GM12878 (cell line): Measurements from ENCODE around the gene CLEC4M. TPM values are rescaled to one million over a fixed set of nuclear protein-coding genes. Genes with fewer than 3 reads are reported as not detected.

Experiments
- ATAC-seq: fragments of 200-7000 bp; cut with Tn5 transposase; 3 replicates; pipeline ENCODE4 v1.9.1; 2020; ENCODE audit warnings: mild to moderate bottlenecking, moderate library complexity
- BruUV-seq: library from RNA; stranded (reverse); fragments of 400-500 nt; replicated peaks from 2 replicates; lab custom pipeline; 2021; lab: Mats Ljungman, UMichigan
- CTCF ChIA-PET: fragments of 300-600 bp; sonication (Branson Sonifier 250); formaldehyde crosslinking; extraction: SDS; loops from one replicate; lab custom pipeline; 2021; ENCODE audit warnings: inconsistent platforms; lab: Yijun Ruan, JAX
- POLR2A ChIA-PET: fragments of 350-600 bp; formaldehyde crosslinking; extraction: SDS; loops from one replicate; lab custom pipeline; 2021; ENCODE audit warnings: inconsistent platforms; lab: Charles Lee
- RAD21 ChIA-PET: fragments of 300-600 bp; sonication (Branson Sonifier 250); formaldehyde crosslinking; loops from one replicate; lab custom pipeline; 2023; ENCODE audit warnings: antibody characterized with exemption; ENCODE audit not compliant: unreplicated experiment; lab: Charles Lee
- SMC1A ChIA-PET: fragments of 300-600 bp; sonication (Branson Sonifier 250); formaldehyde crosslinking; loops from one replicate; lab custom pipeline; 2023; ENCODE audit not compliant: unreplicated experiment, uncharacterized antibody; lab: Charles Lee
- DNase-seq: peaks from one replicate; pipeline ENCODE4 v3.0.0-alpha.2; 2011; ENCODE audit warnings: low read depth, low spot score
- FAIRE-seq: peaks from 3 replicates; lab custom pipeline; 2011; peaks lifted over from hg19 to GRCh38; lab: Jason Lieb, UNC
- H2AFZ ChIP-seq: 2 replicates; pipeline ENCODE4 v1.6.0; 2011; ENCODE audit warnings: low read depth, low read length, control low read depth; ENCODE audit not compliant: control insufficient read depth
- H3K27ac ChIP-seq: 2 replicates; pipeline ENCODE4 v1.5.1; 2011; ENCODE audit warnings: control low read depth; ENCODE audit not compliant: control insufficient read depth, insufficient read depth
- H3K27me3 ChIP-seq, 2 experiments: replicated peaks in 1 of 2; 2 replicates each; pipeline versions ENCODE4 v1.6.0 to v1.6.1; 2011; ENCODE audit warnings: low read length in 1 of 2; ENCODE audit not compliant: control insufficient read depth in 2 of 2, insufficient read depth in 2 of 2
- H3K36me3 ChIP-seq, 2 experiments: 2 replicates each; pipeline ENCODE4 v1.5.1; 2011; ENCODE audit warnings: low read length in 1 of 2; ENCODE audit not compliant: control insufficient read depth in 2 of 2, insufficient read depth in 2 of 2
- H3K4me1 ChIP-seq: 2 replicates; pipeline ENCODE4 v1.6.1; 2011; ENCODE audit warnings: mild to moderate bottlenecking, low read length, moderate library complexity, mixed read lengths; ENCODE audit not compliant: control insufficient read depth, insufficient read depth
- H3K4me2 ChIP-seq: 2 replicates; pipeline ENCODE4 v1.6.0; 2011; ENCODE audit warnings: control low read depth; ENCODE audit not compliant: control insufficient read depth, insufficient read depth
- H3K4me3 ChIP-seq: fragments of 200-600 bp; sonication (generic); 2 replicates; pipeline ENCODE4 v1.5.1; 2016
- H3K79me2 ChIP-seq: 2 replicates; pipeline ENCODE4 v1.6.0; 2011; ENCODE audit warnings: low read length; ENCODE audit not compliant: control insufficient read depth, insufficient read depth
- H3K9ac ChIP-seq: 2 replicates; pipeline ENCODE4 v1.8.0; 2011; ENCODE audit warnings: low read length, control low read depth, mixed read lengths; ENCODE audit not compliant: control insufficient read depth, insufficient read depth
- H3K9me3 ChIP-seq: replicated peaks from 3 replicates; pipeline ENCODE4 v1.5.1; 2011; ENCODE audit warnings: mild to moderate bottlenecking, low read length; ENCODE audit not compliant: control insufficient read depth, insufficient read depth
- H4K20me1 ChIP-seq: 2 replicates; pipeline ENCODE4 v1.6.0; 2011; ENCODE audit not compliant: control insufficient read depth, insufficient read depth
- BHLHE40 ChIP-seq, 2 experiments: fragments of 450-650 bp in 1 of 2; IDR thresholded peaks; 2 replicates each; pipeline ENCODE4 v1.6.1; 2011 to 2017; ENCODE audit warnings: low read depth in 2 of 2, borderline replicate concordance in 1 of 2, improper control_type of control experiment in 1 of 2, low read length in 1 of 2, mild to moderate bottlenecking in 1 of 2
- CREM ChIP-seq: IDR thresholded peaks from 2 replicates; pipeline ENCODE4 v1.6.1; 2014; ENCODE audit warnings: antibody characterized with exemption, low read depth
- GABPA ChIP-seq: IDR thresholded peaks from 2 replicates; pipeline ENCODE4 v1.6.1; 2014; ENCODE audit warnings: antibody characterized with exemption, low read depth, mild to moderate bottlenecking, inconsistent platforms
- NFIC ChIP-seq: IDR thresholded peaks from 2 replicates; pipeline ENCODE4 v1.6.1; 2012; ENCODE audit warnings: low read depth, mild to moderate bottlenecking, inconsistent platforms, low read length, moderate library complexity
- PAX5 ChIP-seq: IDR thresholded peaks from 2 replicates; pipeline ENCODE4 v1.6.1; 2011; ENCODE audit warnings: low read depth, low read length, borderline replicate concordance
- ZNF384 ChIP-seq: IDR thresholded peaks from 2 replicates; pipeline ENCODE4 v1.6.1; 2012; ENCODE audit warnings: low read depth, mild to moderate bottlenecking, low read length, improper control_type of control experiment, borderline replicate concordance
- WGBS: methylation state at CpG from one replicate; pipeline ENCODE4 v1.1.6; 2016; ENCODE audit warnings: low lambda C conversion rate; ENCODE audit not compliant: insufficient replicate concordance, insufficient coverage; ENCODE audit errors: missing lambda C conversion rate; 5-methylcytosine and 5-hydroxymethylcytosine counted together
- in situ Hi-C: fragments of 300-500 bp; cut with MboI; formaldehyde crosslinking; loops from 9 replicates; pipeline ENCODE4 v1.14.3; 2018; ENCODE audit warnings: mixed read lengths
- intact Hi-C: fragments of 100-400 bp; cut with micrococcal nuclease; formaldehyde crosslinking; loops from one replicate; pipeline ENCODE4 v1.14.2; 2022; ENCODE audit not compliant: unreplicated experiment
- polyA plus RNA-seq, 11 experiments: library from polyadenylated mRNA; depleted of rRNA in 4 of 11; unstranded in 6 of 11; stranded (reverse) in 5 of 11; fragments of >200 nt; fragmentation: Nextera tagmentation in 4 of 11; fragmentation: Illumina TruSeq in 1 of 11; extraction: Ambion mirVana in 4 of 11; extraction: Trizol in 1 of 11; gene quantifications; 1 replicate in 1 of 11; 2 replicates in 10 of 11; pipeline versions ENCODE4 v1.2.1 to v1.2.3, GENCODE V29; 2011 to 2016; ENCODE audit warnings: inconsistent platforms in 2 of 11, missing spikeins in 2 of 11, low read depth in 1 of 11
- total RNA-seq, 4 experiments: library from RNA; depleted of rRNA in 3 of 4; stranded (reverse); fragments of >200 nt in 3 of 4; fragmentation: Illumina TruSeq in 1 of 4; extraction: Trizol in 1 of 4; gene quantifications; 2 replicates each; pipeline versions ENCODE4 v1.2.1 to v1.2.3, GENCODE V29; 2013 to 2021
- TF ChIP-seq, protein P1 (sequence below): IDR thresholded peaks from 2 replicates; pipeline ENCODE4 v1.6.1; 2011; ENCODE audit warnings: borderline replicate concordance, low read depth, mild to moderate bottlenecking, moderate library complexity, low read length; ENCODE audit not compliant: insufficient read depth, poor library complexity, severe bottlenecking
- TF ChIP-seq, protein P2 (sequence below): fragments of 450-650 bp; IDR thresholded peaks from 2 replicates; pipeline ENCODE4 v1.6.1; 2017; ENCODE audit warnings: antibody characterized with exemption, mild to moderate bottlenecking, moderate library complexity
- TF ChIP-seq, protein P3 (sequence below): fragments of 450-650 bp; formaldehyde crosslinking; IDR thresholded peaks from 2 replicates; pipeline ENCODE4 v1.4.0; 2022; ENCODE audit warnings: mild to moderate bottlenecking, moderate library complexity
- TF ChIP-seq, protein P4 (sequence below): fragments of 150-350 bp; IDR thresholded peaks from 2 replicates; pipeline ENCODE4 v1.6.1; 2016; ENCODE audit warnings: low read depth, low read length

CLEC4M gene
- total and polyA plus RNA-seq, 10 of the 15 experiments (the other 5 are each of a cell fraction or from before 2014, with no cell fraction given), result 0.11 to 0.42 (median 0.25) TPM; not detected in 1

DNA sequence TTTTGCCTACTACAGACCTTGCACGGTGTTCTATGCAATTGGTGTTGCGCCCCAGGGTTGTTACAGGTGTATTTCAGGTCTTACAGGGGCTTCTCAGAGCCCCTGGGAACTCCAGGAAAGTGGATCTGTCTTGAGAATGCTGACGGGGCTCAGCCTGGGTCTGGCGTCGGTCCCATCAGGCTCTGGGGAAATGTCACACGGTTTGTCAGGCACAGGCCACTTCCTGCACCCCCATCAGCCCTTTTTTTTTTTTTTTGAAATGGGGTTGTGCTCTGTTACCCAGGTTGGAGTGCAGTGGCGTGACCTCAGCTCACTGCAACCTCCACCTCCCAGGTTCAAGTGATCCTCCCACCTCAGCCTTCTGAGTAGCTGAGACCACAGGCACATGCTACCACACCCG is 44.4 kb upstream of the CLEC4M start:
- no peak overlapping the region for H3K4me3 ChIP-seq
- ChIA-PET RAD21 (interaction anchor here (0.8 to 1.3 kb wide), 2 partner anchors 9 to 22 kb away, joined by 3 to 4 read pairs; no protein-coding TSS in a partner anchor), SMC1A (interaction anchor here (0.9 kb wide), 1 partner anchor 20 kb away, joined by 4 read pairs; no protein-coding TSS in a partner anchor), POLR2A (interaction anchor here (0.6 to 1.0 kb wide), 2 partner anchors 18 to 617 kb away, joined by 3 to 5 read pairs; no protein-coding TSS in a partner anchor), CTCF (interaction anchor here (1.7 kb wide), 1 partner anchor 151 kb away, joined by 4 read pairs; no protein-coding TSS in a partner anchor)
- no peak for DNase-seq
- BruUV-seq, result no TSS peak
- intact Hi-C loops (loop anchor here (1.0 kb wide), 1 partner anchor 25 kb away; no protein-coding TSS in a partner anchor), in situ Hi-C loops (no loop called here)
- no peaks in the 10 kb centered on the region for H3K36me3 ChIP-seq
- peak overlapping the region; percentile 59 for H2AFZ ChIP-seq
- no peaks in the 10 kb centered on the region for H4K20me1 ChIP-seq
- no peaks in the 10 kb centered on the region for H3K27me3 ChIP-seq
- peaks cover 8% of the 10 kb centered on the region; the same call in 2 of the 3 replicates for H3K9me3 ChIP-seq
- 14% methylated on average over 7 of the region's 8 CpGs for WGBS
- H3K4me1 ChIP-seq, result peaks cover 21% of the 10 kb centered on the region
- H3K9ac ChIP-seq, result peak overlapping the region; percentile 43; the same call in 1 of the 2 replicates
- ATAC-seq, result peak; percentile 50
- peak overlapping the region; percentile 76 for H3K27ac ChIP-seq
- H3K79me2 ChIP-seq, result no peaks in the 10 kb centered on the region
- FAIRE-seq, result no peak
- H3K4me2 ChIP-seq, result no peak overlapping the region; the same call in 1 of the 2 replicates
- TF ChIP-seq BHLHE40 (IDR thresholded peaks at IDR 0.05; ENCODE audit: borderline replicate concordance in 1 of 2, low read depth in 2 of 2, low read length in 1 of 2) (peak in 1 of 2 experiments; percentile 29; a peak in 1 of 4 replicates), NFIC (0 out of 2 replicates have a peak, but pooled peaks have one; percentile 26), PAX5 (peak; percentile 35; the same call in 1 of the 2 replicates), GABPA (no peak), CREM (0 out of 2 replicates have a peak, but pooled peaks have one; percentile 16), ZNF384 (peak; percentile 31; the same call in 1 of the 2 replicates)
- TF ChIP-seq, protein P1, sequence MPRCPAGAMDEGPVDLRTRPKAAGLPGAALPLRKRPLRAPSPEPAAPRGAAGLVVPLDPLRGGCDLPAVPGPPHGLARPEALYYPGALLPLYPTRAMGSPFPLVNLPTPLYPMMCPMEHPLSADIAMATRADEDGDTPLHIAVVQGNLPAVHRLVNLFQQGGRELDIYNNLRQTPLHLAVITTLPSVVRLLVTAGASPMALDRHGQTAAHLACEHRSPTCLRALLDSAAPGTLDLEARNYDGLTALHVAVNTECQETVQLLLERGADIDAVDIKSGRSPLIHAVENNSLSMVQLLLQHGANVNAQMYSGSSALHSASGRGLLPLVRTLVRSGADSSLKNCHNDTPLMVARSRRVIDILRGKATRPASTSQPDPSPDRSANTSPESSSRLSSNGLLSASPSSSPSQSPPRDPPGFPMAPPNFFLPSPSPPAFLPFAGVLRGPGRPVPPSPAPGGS, result peak; percentile 60
- TF ChIP-seq, protein P2, sequence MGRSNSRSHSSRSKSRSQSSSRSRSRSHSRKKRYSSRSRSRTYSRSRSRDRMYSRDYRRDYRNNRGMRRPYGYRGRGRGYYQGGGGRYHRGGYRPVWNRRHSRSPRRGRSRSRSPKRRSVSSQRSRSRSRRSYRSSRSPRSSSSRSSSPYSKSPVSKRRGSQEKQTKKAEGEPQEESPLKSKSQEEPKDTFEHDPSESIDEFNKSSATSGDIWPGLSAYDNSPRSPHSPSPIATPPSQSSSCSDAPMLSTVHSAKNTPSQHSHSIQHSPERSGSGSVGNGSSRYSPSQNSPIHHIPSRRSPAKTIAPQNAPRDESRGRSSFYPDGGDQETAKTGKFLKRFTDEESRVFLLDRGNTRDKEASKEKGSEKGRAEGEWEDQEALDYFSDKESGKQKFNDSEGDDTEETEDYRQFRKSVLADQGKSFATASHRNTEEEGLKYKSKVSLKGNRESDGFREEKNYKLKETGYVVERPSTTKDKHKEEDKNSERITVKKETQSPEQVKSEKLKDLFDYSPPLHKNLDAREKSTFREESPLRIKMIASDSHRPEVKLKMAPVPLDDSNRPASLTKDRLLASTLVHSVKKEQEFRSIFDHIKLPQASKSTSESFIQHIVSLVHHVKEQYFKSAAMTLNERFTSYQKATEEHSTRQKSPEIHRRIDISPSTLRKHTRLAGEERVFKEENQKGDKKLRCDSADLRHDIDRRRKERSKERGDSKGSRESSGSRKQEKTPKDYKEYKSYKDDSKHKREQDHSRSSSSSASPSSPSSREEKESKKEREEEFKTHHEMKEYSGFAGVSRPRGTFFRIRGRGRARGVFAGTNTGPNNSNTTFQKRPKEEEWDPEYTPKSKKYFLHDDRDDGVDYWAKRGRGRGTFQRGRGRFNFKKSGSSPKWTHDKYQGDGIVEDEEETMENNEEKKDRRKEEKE, result no peak
- TF ChIP-seq, protein P3, sequence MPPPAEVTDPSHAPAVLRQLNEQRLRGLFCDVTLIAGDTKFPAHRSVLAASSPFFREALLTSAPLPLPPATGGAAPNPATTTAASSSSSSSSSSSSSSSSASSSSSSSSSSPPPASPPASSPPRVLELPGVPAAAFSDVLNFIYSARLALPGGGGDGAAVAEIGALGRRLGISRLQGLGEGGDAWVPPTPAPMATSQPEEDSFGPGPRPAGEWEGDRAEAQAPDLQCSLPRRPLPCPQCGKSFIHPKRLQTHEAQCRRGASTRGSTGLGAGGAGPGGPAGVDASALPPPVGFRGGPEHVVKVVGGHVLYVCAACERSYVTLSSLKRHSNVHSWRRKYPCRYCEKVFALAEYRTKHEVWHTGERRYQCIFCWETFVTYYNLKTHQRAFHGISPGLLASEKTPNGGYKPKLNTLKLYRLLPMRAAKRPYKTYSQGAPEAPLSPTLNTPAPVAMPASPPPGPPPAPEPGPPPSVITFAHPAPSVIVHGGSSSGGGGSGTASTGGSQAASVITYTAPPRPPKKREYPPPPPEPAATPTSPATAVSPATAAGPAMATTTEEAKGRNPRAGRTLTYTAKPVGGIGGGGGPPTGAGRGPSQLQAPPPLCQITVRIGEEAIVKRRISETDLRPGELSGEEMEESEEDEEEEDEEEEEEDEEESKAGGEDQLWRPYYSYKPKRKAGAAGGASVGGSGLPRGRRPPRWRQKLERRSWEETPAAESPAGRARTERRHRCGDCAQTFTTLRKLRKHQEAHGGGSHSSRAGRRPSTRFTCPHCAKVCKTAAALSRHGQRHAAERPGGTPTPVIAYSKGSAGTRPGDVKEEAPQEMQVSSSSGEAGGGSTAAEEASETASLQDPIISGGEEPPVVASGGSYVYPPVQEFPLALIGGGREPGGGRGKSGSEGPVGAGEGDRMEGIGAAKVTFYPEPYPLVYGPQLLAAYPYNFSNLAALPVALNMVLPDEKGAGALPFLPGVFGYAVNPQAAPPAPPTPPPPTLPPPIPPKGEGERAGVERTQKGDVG (CRISPR knock-in tag), result no peak
- TF ChIP-seq, protein P4, sequence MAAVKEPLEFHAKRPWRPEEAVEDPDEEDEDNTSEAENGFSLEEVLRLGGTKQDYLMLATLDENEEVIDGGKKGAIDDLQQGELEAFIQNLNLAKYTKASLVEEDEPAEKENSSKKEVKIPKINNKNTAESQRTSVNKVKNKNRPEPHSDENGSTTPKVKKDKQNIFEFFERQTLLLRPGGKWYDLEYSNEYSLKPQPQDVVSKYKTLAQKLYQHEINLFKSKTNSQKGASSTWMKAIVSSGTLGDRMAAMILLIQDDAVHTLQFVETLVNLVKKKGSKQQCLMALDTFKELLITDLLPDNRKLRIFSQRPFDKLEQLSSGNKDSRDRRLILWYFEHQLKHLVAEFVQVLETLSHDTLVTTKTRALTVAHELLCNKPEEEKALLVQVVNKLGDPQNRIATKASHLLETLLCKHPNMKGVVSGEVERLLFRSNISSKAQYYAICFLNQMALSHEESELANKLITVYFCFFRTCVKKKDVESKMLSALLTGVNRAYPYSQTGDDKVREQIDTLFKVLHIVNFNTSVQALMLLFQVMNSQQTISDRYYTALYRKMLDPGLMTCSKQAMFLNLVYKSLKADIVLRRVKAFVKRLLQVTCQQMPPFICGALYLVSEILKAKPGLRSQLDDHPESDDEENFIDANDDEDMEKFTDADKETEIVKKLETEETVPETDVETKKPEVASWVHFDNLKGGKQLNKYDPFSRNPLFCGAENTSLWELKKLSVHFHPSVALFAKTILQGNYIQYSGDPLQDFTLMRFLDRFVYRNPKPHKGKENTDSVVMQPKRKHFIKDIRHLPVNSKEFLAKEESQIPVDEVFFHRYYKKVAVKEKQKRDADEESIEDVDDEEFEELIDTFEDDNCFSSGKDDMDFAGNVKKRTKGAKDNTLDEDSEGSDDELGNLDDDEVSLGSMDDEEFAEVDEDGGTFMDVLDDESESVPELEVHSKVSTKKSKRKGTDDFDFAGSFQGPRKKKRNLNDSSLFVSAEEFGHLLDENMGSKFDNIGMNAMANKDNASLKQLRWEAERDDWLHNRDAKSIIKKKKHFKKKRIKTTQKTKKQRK, result no peak
